Activated T-helper 1 cell treated with anti-CD3 and anti-CD28 coated beads, Interleukin-12 subunit alpha, Interleukin-12 subunit beta, Interleukin-2, Interleukin-4 antibody, amounts not matched to agents 30 ng/mL and 10 ng/mL and 1 ng/mL, durations not matched to agents 14 hours and 24 hours and 36 hours (primary cell): ENCODE data around the gene CSMD2. TPM values are rescaled to one million over a fixed set of nuclear protein-coding genes. Genes with fewer than 3 reads are reported as not detected.
"Not testable (repeated sequence)": the region's sequence is repeated elsewhere in the genome, so short reads cannot be mapped to it uniquely, and the experiment has no call there.

Experiments
- DNase-seq: peaks from one replicate; pipeline ENCODE4 v3.0.0; 2021; ENCODE audit warnings: low spot score
- H3K27ac Mint-ChIP-seq: one replicate; pipeline ENCODE4 v1.8.0; 2021; ENCODE audit warnings: mild to moderate bottlenecking, mixed read lengths
- H3K27me3 Mint-ChIP-seq: one replicate; pipeline ENCODE4 v1.8.0; 2022; ENCODE audit warnings: mild to moderate bottlenecking, moderate library complexity, mixed read lengths; ENCODE audit not compliant: insufficient read depth
- H3K36me3 Mint-ChIP-seq: one replicate; pipeline ENCODE4 v1.8.0; 2021; ENCODE audit warnings: low read depth, mixed read lengths
- H3K4me1 Mint-ChIP-seq: one replicate; pipeline ENCODE4 v1.8.0; 2021; ENCODE audit warnings: low read depth, mixed read lengths
- H3K4me3 Mint-ChIP-seq: one replicate; pipeline ENCODE4 v1.8.0; 2021; ENCODE audit warnings: mild to moderate bottlenecking, moderate library complexity, mixed read lengths
- H3K9me3 Mint-ChIP-seq: one replicate; pipeline ENCODE4 v1.8.0; 2021; ENCODE audit warnings: mixed read lengths
- intact Hi-C: fragments of 100-400 bp; cut with micrococcal nuclease; formaldehyde crosslinking; loops from one replicate; pipeline ENCODE4 v1.15.1; 2024
- total RNA-seq: library from RNA; stranded (reverse); gene quantifications from 2 replicates; pipeline ENCODE4 v1.2.3, GENCODE V29; 2022

The CSMD2 gene
- total RNA-seq, 1 donor from 2014 or later: not detected

GRCh38 chr1:33516891-33517567 is 648.0 kb downstream of the CSMD2 start:
- intact Hi-C loops: no loop called here
- Mint-ChIP-seq H3K36me3 (no peaks in the 10 kb centered on the region), H3K4me1 (no peaks in the 10 kb centered on the region), H3K27ac (no peak overlapping the region), H3K9me3 (no peaks in the 10 kb centered on the region), H3K27me3 (no peaks in the 10 kb centered on the region), H3K4me3 (no peak overlapping the region)
- DNase-seq: no peak

- Mint-ChIP-seq H3K27me3 (no peaks in the 10 kb centered on the region), H3K9me3 (no peaks in the 10 kb centered on the region), H3K27ac (no peak overlapping the region), H3K4me1 (no peaks in the 10 kb centered on the region), H3K36me3 (no peaks in the 10 kb centered on the region), H3K4me3 (no peak overlapping the region)
- DNase-seq: no peak
- intact Hi-C loops: no loop called here
These were observed 648.6 kb downstream of the CSMD2 start for GRCh38 chr1:33516428-33516827.

GRCh38 chr1:33515607-33516006 is 649.4 kb downstream of the CSMD2 start:
- no peak overlapping the region for H3K4me3 Mint-ChIP-seq
- H3K27me3 Mint-ChIP-seq: no peaks in the 10 kb centered on the region
- intact Hi-C loops: no loop called here
- no peak for DNase-seq
- no peaks in the 10 kb centered on the region for H3K9me3 Mint-ChIP-seq
- no peaks in the 10 kb centered on the region for H3K4me1 Mint-ChIP-seq
- H3K36me3 Mint-ChIP-seq: no peaks in the 10 kb centered on the region
- H3K27ac Mint-ChIP-seq: no peak overlapping the region

GRCh38 chr1:33515112-33515511 is 649.9 kb downstream of the CSMD2 start:
- Mint-ChIP-seq H3K9me3 (no peaks in the 10 kb centered on the region), H3K4me3 (no peak overlapping the region), H3K36me3 (no peaks in the 10 kb centered on the region), H3K4me1 (no peaks in the 10 kb centered on the region), H3K27me3 (no peaks in the 10 kb centered on the region), H3K27ac (no peak overlapping the region)
- intact Hi-C loops: no loop called here
- DNase-seq: no peak

DNA sequence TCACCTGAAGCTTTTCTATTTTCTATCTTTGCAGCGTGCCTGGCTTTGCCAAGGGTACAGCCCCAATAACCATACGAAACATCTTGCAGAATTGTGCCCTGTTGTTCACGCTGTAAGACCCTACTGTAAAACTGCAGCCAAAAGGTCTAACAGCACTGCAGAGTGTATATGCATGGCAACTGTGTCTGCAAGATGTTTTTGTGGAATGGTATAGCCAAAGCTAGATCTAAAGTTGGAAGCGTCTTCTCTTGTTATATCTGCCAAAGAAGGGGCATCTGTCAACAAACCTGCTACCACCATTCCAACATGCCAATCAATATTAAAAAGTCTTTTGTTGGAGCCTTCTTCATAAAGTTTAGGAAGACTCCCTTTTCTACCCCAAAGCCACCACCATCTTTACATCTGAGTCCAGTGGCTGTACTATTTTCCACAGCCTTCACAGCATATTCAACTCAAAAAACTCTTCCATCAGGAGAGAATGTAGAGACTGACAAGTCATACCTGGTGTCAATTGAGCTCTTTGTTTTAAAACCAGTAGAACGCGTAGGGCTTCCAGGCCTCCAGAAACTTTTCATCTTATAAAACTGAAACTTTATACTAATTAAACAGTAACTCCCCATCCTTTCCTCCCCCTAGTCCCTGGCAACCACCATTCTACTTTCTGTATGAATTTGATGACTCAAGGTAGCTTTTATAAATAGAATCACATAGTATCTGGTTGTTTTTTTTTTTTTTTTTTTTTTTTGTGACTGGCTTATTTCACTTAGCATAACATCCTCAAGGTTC is 652.6 kb downstream of the CSMD2 start:
- Mint-ChIP-seq H3K27me3 (peaks cover 4% of the 10 kb centered on the region), H3K4me1 (no peaks in the 10 kb centered on the region), H3K27ac (no peak overlapping the region), H3K9me3 (no peaks in the 10 kb centered on the region), H3K4me3 (no peak overlapping the region), H3K36me3 (no peaks in the 10 kb centered on the region)
- intact Hi-C loops: no loop called here
- no peak for DNase-seq

- intact Hi-C loops, H3K9me3 Mint-ChIP-seq, H3K27ac Mint-ChIP-seq, H3K27me3 Mint-ChIP-seq, H3K4me1 Mint-ChIP-seq, H3K36me3 Mint-ChIP-seq, DNase-seq, H3K4me3 Mint-ChIP-seq: not testable (repeated sequence)
These were observed 655.8 kb downstream of the CSMD2 start for GRCh38 chr1:33509276-33509675.

DNA sequence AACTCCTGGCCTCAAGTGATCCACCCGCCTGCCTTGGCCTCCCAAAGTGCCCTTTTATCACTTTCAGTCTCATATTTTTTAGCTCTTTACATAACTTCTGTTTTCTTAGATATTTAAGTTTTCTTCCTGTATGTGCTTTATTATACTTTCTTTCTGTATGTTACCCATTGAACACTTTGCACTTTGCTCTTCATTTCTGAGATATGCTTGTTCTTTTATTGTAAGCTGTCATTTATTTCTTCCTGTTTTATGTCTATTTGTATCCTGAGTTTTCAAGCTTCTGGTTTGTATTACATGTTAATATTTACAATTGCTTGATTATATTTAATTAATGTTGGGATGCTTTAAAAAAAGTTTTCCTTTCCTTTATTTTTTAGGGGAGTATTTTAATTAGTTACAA is 656.9 kb downstream of the CSMD2 start:
- no peak for DNase-seq
- no peaks in the 10 kb centered on the region for H3K9me3 Mint-ChIP-seq

GRCh38 chr1:33507661-33508060 is 657.4 kb downstream of the CSMD2 start:
- H3K4me1 Mint-ChIP-seq: no peaks in the 10 kb centered on the region
- H3K27me3 Mint-ChIP-seq: peaks cover 4% of the 10 kb centered on the region
- H3K27ac Mint-ChIP-seq: no peak overlapping the region
- H3K9me3 Mint-ChIP-seq: peaks cover 1% of the 10 kb centered on the region
- no peak overlapping the region for H3K4me3 Mint-ChIP-seq
- no peaks in the 10 kb centered on the region for H3K36me3 Mint-ChIP-seq
- DNase-seq: no peak
- intact Hi-C loops: no loop called here

More for the DNA sequence above, 656.9 kb downstream of the CSMD2 start:
- Mint-ChIP-seq H3K4me1 (no peaks in the 10 kb centered on the region), H3K27ac (no peak overlapping the region), H3K4me3 (no peak overlapping the region), H3K36me3 (no peaks in the 10 kb centered on the region), H3K27me3 (peaks cover 4% of the 10 kb centered on the region)
- intact Hi-C loops: no loop called here

GRCh38 chr1:33503506-33503905 is 661.5 kb downstream of the CSMD2 start:
- no peaks in the 10 kb centered on the region for H3K4me1 Mint-ChIP-seq
- intact Hi-C loops: no loop called here
- no peak for DNase-seq
- H3K27me3 Mint-ChIP-seq: peaks cover 6% of the 10 kb centered on the region
- no peak overlapping the region for H3K4me3 Mint-ChIP-seq
- no peaks in the 10 kb centered on the region for H3K36me3 Mint-ChIP-seq
- H3K9me3 Mint-ChIP-seq: peaks cover 28% of the 10 kb centered on the region
- H3K27ac Mint-ChIP-seq: no peak overlapping the region

- intact Hi-C loops: no loop called here
- peaks cover 2% of the 10 kb centered on the region for H3K27me3 Mint-ChIP-seq
- DNase-seq: no peak
- no peaks in the 10 kb centered on the region for H3K4me1 Mint-ChIP-seq
- H3K9me3 Mint-ChIP-seq: peaks cover 34% of the 10 kb centered on the region
- H3K27ac Mint-ChIP-seq: no peak overlapping the region
- no peak overlapping the region for H3K4me3 Mint-ChIP-seq
- H3K36me3 Mint-ChIP-seq: no peaks in the 10 kb centered on the region
These were observed 662.3 kb downstream of the CSMD2 start for GRCh38 chr1:33502726-33503125.

DNA sequence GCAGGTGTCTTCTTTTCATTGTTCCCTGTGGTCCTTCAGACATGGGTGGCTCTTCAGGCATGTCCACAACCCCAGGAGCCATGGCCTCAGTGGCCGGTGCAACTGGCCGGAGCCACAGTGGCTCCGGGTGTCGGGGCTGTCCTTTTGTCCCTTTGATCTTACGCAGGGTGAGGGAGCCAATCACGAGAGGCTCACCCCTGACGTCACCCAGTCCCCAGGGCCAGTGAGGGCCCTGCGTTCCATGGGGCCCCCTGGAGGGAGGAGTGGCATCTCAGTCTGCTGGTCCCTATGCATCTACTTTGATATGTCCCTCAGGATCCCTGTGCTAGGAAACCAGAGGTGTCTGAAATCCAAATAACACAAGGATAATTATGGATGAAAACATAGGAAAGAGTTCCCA is 663.3 kb downstream of the CSMD2 start:
- Mint-ChIP-seq H3K4me3 (no peak overlapping the region), H3K27ac (no peak overlapping the region), H3K4me1 (no peaks in the 10 kb centered on the region), H3K9me3 (peaks cover 43% of the 10 kb centered on the region), H3K36me3 (no peaks in the 10 kb centered on the region), H3K27me3 (peaks cover 2% of the 10 kb centered on the region)
- intact Hi-C loops: no loop called here
- no peak for DNase-seq

DNA sequence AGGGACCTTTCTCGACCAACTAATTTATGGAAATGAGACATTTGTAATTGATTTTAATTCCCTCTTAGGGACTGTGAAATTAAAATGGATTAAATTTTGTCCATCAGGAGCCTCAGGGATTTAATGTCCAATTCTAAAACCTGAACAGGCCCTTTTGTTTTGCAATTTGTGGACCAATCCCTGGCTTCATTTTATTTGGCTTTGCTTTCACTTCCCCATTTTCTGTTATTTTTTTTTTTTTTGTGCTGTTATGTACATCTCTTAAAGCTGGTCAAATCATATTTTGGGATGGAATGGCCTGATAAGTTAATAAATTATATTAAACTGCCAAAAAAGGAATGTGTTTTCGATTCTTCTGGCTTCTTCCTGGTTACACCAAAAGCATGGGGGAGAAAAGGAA is 663.7 kb downstream of the CSMD2 start:
- DNase-seq: no peak
- Mint-ChIP-seq H3K27ac (no peak overlapping the region), H3K4me3 (no peak overlapping the region), H3K27me3 (peaks cover 2% of the 10 kb centered on the region), H3K36me3 (no peaks in the 10 kb centered on the region), H3K9me3 (peaks cover 45% of the 10 kb centered on the region), H3K4me1 (no peaks in the 10 kb centered on the region)
- intact Hi-C loops: no loop called here

GRCh38 chr1:33500547-33500946 is 664.5 kb downstream of the CSMD2 start:
- no peaks in the 10 kb centered on the region for H3K4me1 Mint-ChIP-seq
- peaks cover 2% of the 10 kb centered on the region for H3K27me3 Mint-ChIP-seq
- no peak for DNase-seq
- intact Hi-C loops: no loop called here
- peaks cover 53% of the 10 kb centered on the region for H3K9me3 Mint-ChIP-seq
- no peak overlapping the region for H3K4me3 Mint-ChIP-seq
- H3K27ac Mint-ChIP-seq: no peak overlapping the region
- no peaks in the 10 kb centered on the region for H3K36me3 Mint-ChIP-seq
